ENCODE measurements around the gene GBF1. TPM values are rescaled to one million over a fixed set of nuclear protein-coding genes. Genes with fewer than 3 reads are reported as not detected.

Gene GBF1
- polyA plus RNA-seq, 1 experiment: 31.9 TPM

GRCh38 chr10:102347236-102347828 is 102.0 kb downstream of the GBF1 start:
- H3K27ac ChIP-seq (ENCODE audit: low read depth, low read length): no peak overlapping the region
- POLR2A ChIA-PET: no interaction called here
- no peak for DNase-seq (ENCODE audit: low read depth, low spot score)

DNA sequence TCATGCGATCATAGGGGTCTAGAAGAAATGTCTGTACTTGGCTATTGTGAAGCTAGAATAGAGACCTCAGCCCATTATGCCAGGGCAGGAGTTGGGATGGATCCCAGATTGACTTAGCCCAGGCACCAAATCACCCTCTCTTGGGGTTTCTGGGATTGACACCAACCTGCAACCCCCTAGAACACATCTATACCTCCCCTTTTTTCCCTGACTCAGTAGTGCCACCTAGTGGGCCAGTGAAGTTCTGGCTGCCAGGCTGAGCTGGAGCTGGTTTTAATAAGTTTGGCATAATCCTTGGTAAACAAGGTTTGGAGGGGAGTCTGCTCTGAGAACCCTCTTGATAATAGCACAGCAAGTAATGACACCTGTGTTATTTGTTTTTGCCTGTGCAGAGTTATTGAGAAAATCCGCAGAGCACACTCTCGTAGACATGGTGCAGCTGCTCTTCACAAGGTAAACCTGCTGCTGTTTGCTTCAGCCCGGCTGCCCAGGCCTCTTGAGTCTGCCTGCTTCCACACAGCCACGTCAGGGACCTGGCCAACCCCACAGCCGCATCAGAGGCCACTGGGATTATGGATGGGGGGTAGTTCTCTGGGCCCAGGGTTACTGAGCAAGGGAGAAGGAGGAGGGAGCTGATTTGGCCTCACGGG is 106.9 kb downstream of the GBF1 start:
- Histone ChIP-seq H3K9me3 (ENCODE audit: control insufficient read depth, insufficient read depth, low read length) (no peaks in the 10 kb centered on the region), H3K27me3 (ENCODE audit: control insufficient read depth, insufficient read depth, low read length) (no peaks in the 10 kb centered on the region), H3K27ac (ENCODE audit: low read depth, low read length) (no peak overlapping the region), H3K4me3 (ENCODE audit: low read depth, low read length) (no peak overlapping the region)
- CTCF ChIA-PET: interaction anchor here (0.6 to 21.0 kb wide), 41 partner anchors 10 to 268 kb away, joined by 3 to 442 read pairs (median 5); partner anchors contain the start of genes CUEDC2, ELOVL3, GBF1 and PITX3
- POLR2A ChIA-PET: interaction anchor here (0.5 to 1.4 kb wide), 2 partner anchors 122 to 177 kb away, joined by 4 to 6 read pairs; no protein-coding TSS in a partner anchor
- TF ChIP-seq, protein P1, sequence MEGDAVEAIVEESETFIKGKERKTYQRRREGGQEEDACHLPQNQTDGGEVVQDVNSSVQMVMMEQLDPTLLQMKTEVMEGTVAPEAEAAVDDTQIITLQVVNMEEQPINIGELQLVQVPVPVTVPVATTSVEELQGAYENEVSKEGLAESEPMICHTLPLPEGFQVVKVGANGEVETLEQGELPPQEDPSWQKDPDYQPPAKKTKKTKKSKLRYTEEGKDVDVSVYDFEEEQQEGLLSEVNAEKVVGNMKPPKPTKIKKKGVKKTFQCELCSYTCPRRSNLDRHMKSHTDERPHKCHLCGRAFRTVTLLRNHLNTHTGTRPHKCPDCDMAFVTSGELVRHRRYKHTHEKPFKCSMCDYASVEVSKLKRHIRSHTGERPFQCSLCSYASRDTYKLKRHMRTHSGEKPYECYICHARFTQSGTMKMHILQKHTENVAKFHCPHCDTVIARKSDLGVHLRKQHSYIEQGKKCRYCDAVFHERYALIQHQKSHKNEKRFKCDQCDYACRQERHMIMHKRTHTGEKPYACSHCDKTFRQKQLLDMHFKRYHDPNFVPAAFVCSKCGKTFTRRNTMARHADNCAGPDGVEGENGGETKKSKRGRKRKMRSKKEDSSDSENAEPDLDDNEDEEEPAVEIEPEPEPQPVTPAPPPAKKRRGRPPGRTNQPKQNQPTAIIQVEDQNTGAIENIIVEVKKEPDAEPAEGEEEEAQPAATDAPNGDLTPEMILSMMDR (IDR thresholded peaks at IDR 0.05; ENCODE audit: low read depth, low read length): peak; percentile 98
- DNase-seq (ENCODE audit: low read depth, low spot score): peak; percentile 20

More at GRCh38 chr10:102347236-102347828, 102.0 kb downstream of the GBF1 start:
- TF ChIP-seq, protein P1 (IDR thresholded peaks at IDR 0.05; ENCODE audit: low read depth, low read length): peak; percentile 63
- H3K27me3 ChIP-seq (ENCODE audit: control insufficient read depth, insufficient read depth, low read length): no peaks in the 10 kb centered on the region
- H3K9me3 ChIP-seq (ENCODE audit: control insufficient read depth, insufficient read depth, low read length): no peaks in the 10 kb centered on the region
- no peak overlapping the region for H3K4me3 ChIP-seq (ENCODE audit: low read depth, low read length)
- CTCF ChIA-PET: interaction anchor here (0.6 to 21.0 kb wide), 18 partner anchors 8 to 204 kb away, joined by 3 to 442 read pairs (median 4); partner anchors contain the start of gene ELOVL3

- TF ChIP-seq, protein P1 (IDR thresholded peaks at IDR 0.05; ENCODE audit: low read depth, low read length): no peak
- no peak overlapping the region for H3K4me3 ChIP-seq (ENCODE audit: low read depth, low read length)
- CTCF ChIA-PET: interaction anchor here (0.6 to 21.0 kb wide), 5 partner anchors 10 to 185 kb away, joined by 4 to 442 read pairs (median 7); partner anchors contain the start of gene ELOVL3
- H3K27ac ChIP-seq (ENCODE audit: low read depth, low read length): no peak overlapping the region
- H3K27me3 ChIP-seq (ENCODE audit: control insufficient read depth, insufficient read depth, low read length): no peaks in the 10 kb centered on the region
- POLR2A ChIA-PET: no interaction called here
- DNase-seq (ENCODE audit: low read depth, low spot score): no peak
- H3K9me3 ChIP-seq (ENCODE audit: control insufficient read depth, insufficient read depth, low read length): no peaks in the 10 kb centered on the region
Measured at GRCh38 chr10:102354451-102354850, 109.1 kb downstream of the GBF1 start.

GRCh38 chr10:102358712-102359382 is 113.5 kb downstream of the GBF1 start:
- POLR2A ChIA-PET: no interaction called here

More at GRCh38 chr10:102358712-102359382, 113.5 kb downstream of the GBF1 start:
- DNase-seq (ENCODE audit: low read depth, low spot score): no peak
- CTCF ChIA-PET: interaction anchor here (1.1 to 21.0 kb wide), 4 partner anchors 8 to 190 kb away, joined by 3 to 442 read pairs (median 4); partner anchors contain the start of gene ELOVL3
- no peak overlapping the region for H3K27ac ChIP-seq (ENCODE audit: low read depth, low read length)
- TF ChIP-seq, protein P1 (IDR thresholded peaks at IDR 0.05; ENCODE audit: low read depth, low read length): no peak
- H3K27me3 ChIP-seq (ENCODE audit: control insufficient read depth, insufficient read depth, low read length): no peaks in the 10 kb centered on the region
- H3K4me3 ChIP-seq (ENCODE audit: low read depth, low read length): no peak overlapping the region
- H3K9me3 ChIP-seq (ENCODE audit: control insufficient read depth, insufficient read depth, low read length): no peaks in the 10 kb centered on the region
